Neural progenitor cell (in vitro differentiated cells): ENCODE measurements around the gene CAPN14. TPM values are rescaled to one million over a fixed set of nuclear protein-coding genes. Genes with fewer than 3 reads are reported as not detected.

Experiments
- DNase-seq: peaks from one replicate; pipeline ENCODE4 v3.0.0-alpha.2; 2016; ENCODE audit warnings: low spot score
- H2AFZ ChIP-seq: fragments of 200-600 bp; sonication (generic); replicated peaks from 2 replicates; pipeline ENCODE4 v1.6.1; 2016; ENCODE audit warnings: antibody characterized with exemption
- H3F3A ChIP-seq: fragments of 200-600 bp; sonication (generic); 2 replicates; pipeline ENCODE4 v1.6.1; 2016; ENCODE audit warnings: antibody characterized with exemption, low read depth
- H3K27ac ChIP-seq: fragments of 200-600 bp; sonication (generic); 2 replicates; pipeline ENCODE4 v1.5.1; 2016; ENCODE audit warnings: mild to moderate bottlenecking
- H3K27me3 ChIP-seq: fragments of 200-600 bp; sonication (generic); 2 replicates; pipeline ENCODE4 v1.6.1; 2016; ENCODE audit warnings: mild to moderate bottlenecking, moderate library complexity
- H3K36me3 ChIP-seq: fragments of 200-600 bp; sonication (generic); 2 replicates; pipeline ENCODE4 v1.5.1; 2016
- H3K4me1 ChIP-seq: fragments of 200-600 bp; sonication (generic); 2 replicates; pipeline ENCODE4 v1.6.1; 2016; ENCODE audit warnings: mixed run types
- H3K4me2 ChIP-seq: fragments of 200-600 bp; sonication (generic); 2 replicates; pipeline ENCODE4 v1.6.1; 2016
- H3K4me3 ChIP-seq: fragments of 200-600 bp; sonication (generic); 2 replicates; pipeline ENCODE4 v1.5.1; 2016
- H3K79me2 ChIP-seq: fragments of 200-600 bp; sonication (generic); 2 replicates; pipeline ENCODE4 v1.6.1; 2016; ENCODE audit warnings: low read depth
- H3K9ac ChIP-seq: fragments of 200-600 bp; sonication (generic); 2 replicates; pipeline ENCODE4 v1.6.1; 2016
- H3K9me3 ChIP-seq: fragments of 200-600 bp; sonication (generic); 2 replicates; pipeline ENCODE4 v1.5.1; 2016; ENCODE audit warnings: low read depth
- H4K20me1 ChIP-seq: fragments of 200-600 bp; sonication (generic); 2 replicates; pipeline ENCODE4 v1.6.1; 2016; ENCODE audit warnings: low read depth
- H3K27ac Mint-ChIP-seq: 3 replicates; pipeline ENCODE4 v1.8.0; 2021; ENCODE audit warnings: mixed read lengths
- H3K27me3 Mint-ChIP-seq: 2 replicates; pipeline ENCODE4 v1.8.0; 2022; ENCODE audit warnings: low read depth, mild to moderate bottlenecking, inconsistent platforms, moderate library complexity, mixed read lengths; ENCODE audit not compliant: insufficient read depth
- H3K36me3 Mint-ChIP-seq: 3 replicates; pipeline ENCODE4 v1.8.0; 2021; ENCODE audit warnings: mixed read lengths
- H3K4me1 Mint-ChIP-seq: 3 replicates; pipeline ENCODE4 v1.8.0; 2021; ENCODE audit warnings: mixed read lengths
- H3K4me3 Mint-ChIP-seq: 3 replicates; pipeline ENCODE4 v1.8.0; 2021; ENCODE audit warnings: mild to moderate bottlenecking, moderate library complexity, mixed read lengths
- H3K9me3 Mint-ChIP-seq: 3 replicates; pipeline ENCODE4 v1.8.0; 2020; ENCODE audit warnings: mixed read lengths
- CTCF ChIP-seq: fragments of 200-600 bp; sonication (generic); IDR thresholded peaks from 2 replicates; pipeline ENCODE4 v1.5.1; 2017; ENCODE audit warnings: antibody characterized with exemption, mild to moderate bottlenecking
- EZH2 ChIP-seq: fragments of 200-600 bp; sonication (generic); IDR thresholded peaks from 2 replicates; pipeline ENCODE4 v1.6.1; 2017; ENCODE audit warnings: antibody characterized with exemption, mild to moderate bottlenecking, moderate library complexity
- EZH2phosphoT487 ChIP-seq: fragments of 200-600 bp; sonication (generic); IDR thresholded peaks from 2 replicates; pipeline ENCODE4 v1.6.1; 2017; ENCODE audit warnings: antibody characterized with exemption
- total RNA-seq: library from RNA; depleted of rRNA; stranded (reverse); fragments of >200 nt; gene quantifications from 2 replicates; pipeline ENCODE4 v1.2.3, GENCODE V29; 2015; ENCODE audit warnings: low replicate concordance

The CAPN14 gene
- total RNA-seq, 1 donor from 2014 or later, result 0.04 TPM

- H3K4me3 ChIP-seq, result no peak overlapping the region
- no peak overlapping the region for H3K4me2 ChIP-seq
- no peaks in the 10 kb centered on the region for H3K79me2 ChIP-seq
- H3K4me3 Mint-ChIP-seq, result no peak overlapping the region
- no peaks in the 10 kb centered on the region for H4K20me1 ChIP-seq
- H3K9ac ChIP-seq, result no peak overlapping the region
- no peaks in the 10 kb centered on the region for H3F3A ChIP-seq
- no peak overlapping the region for H2AFZ ChIP-seq
- H3K36me3 ChIP-seq, result no peaks in the 10 kb centered on the region
- no peak overlapping the region for H3K27ac Mint-ChIP-seq
- no peak for DNase-seq
- H3K9me3 ChIP-seq, result no peaks in the 10 kb centered on the region
- no peak for TF ChIP-seq EZH2
- no peak for TF ChIP-seq EZH2phosphoT487
- no peak for TF ChIP-seq CTCF
- no peaks in the 10 kb centered on the region for H3K4me1 Mint-ChIP-seq
- H3K9me3 Mint-ChIP-seq, result no peaks in the 10 kb centered on the region
- H3K27me3 ChIP-seq, result no peaks in the 10 kb centered on the region
- no peak overlapping the region for H3K27ac ChIP-seq
- H3K4me1 ChIP-seq, result no peaks in the 10 kb centered on the region
- peaks cover 8% of the 10 kb centered on the region for H3K27me3 Mint-ChIP-seq
- H3K36me3 Mint-ChIP-seq, result no peaks in the 10 kb centered on the region
These were observed 20.7 kb downstream of the CAPN14 start for GRCh38 chr2:31196622-31197021.

GRCh38 chr2:31193806-31194205 lies 23.5 kb downstream of the CAPN14 start:
- TF ChIP-seq EZH2, result no peak
- TF ChIP-seq CTCF, result no peak
- TF ChIP-seq EZH2phosphoT487, result no peak
- H3K4me3 Mint-ChIP-seq, result no peak overlapping the region
- no peaks in the 10 kb centered on the region for H3K79me2 ChIP-seq
- no peak overlapping the region for H3K9ac ChIP-seq
- H3K4me3 ChIP-seq, result no peak overlapping the region
- no peaks in the 10 kb centered on the region for H3K4me1 Mint-ChIP-seq
- H2AFZ ChIP-seq, result peak overlapping the region; percentile 52
- H3K27me3 Mint-ChIP-seq, result peaks cover 5% of the 10 kb centered on the region
- H3K36me3 Mint-ChIP-seq, result no peaks in the 10 kb centered on the region
- H4K20me1 ChIP-seq, result no peaks in the 10 kb centered on the region
- no peaks in the 10 kb centered on the region for H3F3A ChIP-seq
- no peak overlapping the region for H3K27ac Mint-ChIP-seq
- H3K4me1 ChIP-seq, result no peaks in the 10 kb centered on the region
- no peaks in the 10 kb centered on the region for H3K36me3 ChIP-seq
- no peaks in the 10 kb centered on the region for H3K27me3 ChIP-seq
- no peak for DNase-seq
- H3K9me3 ChIP-seq, result no peaks in the 10 kb centered on the region
- H3K9me3 Mint-ChIP-seq, result no peaks in the 10 kb centered on the region
- no peak overlapping the region for H3K4me2 ChIP-seq
- no peak overlapping the region for H3K27ac ChIP-seq

GRCh38 chr2:31192851-31193392 lies 24.4 kb downstream of the CAPN14 start:
- Histone ChIP-seq H4K20me1 (no peaks in the 10 kb centered on the region), H3K27ac (no peak overlapping the region), H3K36me3 (no peaks in the 10 kb centered on the region), H3K4me3 (no peak overlapping the region), H3K79me2 (no peaks in the 10 kb centered on the region), H3K27me3 (no peaks in the 10 kb centered on the region), H2AFZ (no peak overlapping the region), H3F3A (no peaks in the 10 kb centered on the region), H3K4me2 (no peak overlapping the region), H3K4me1 (no peaks in the 10 kb centered on the region), H3K9me3 (no peaks in the 10 kb centered on the region), H3K9ac (no peak overlapping the region)
- Mint-ChIP-seq H3K36me3 (no peaks in the 10 kb centered on the region), H3K9me3 (no peaks in the 10 kb centered on the region), H3K27me3 (peaks cover 5% of the 10 kb centered on the region), H3K27ac (no peak overlapping the region), H3K4me1 (no peaks in the 10 kb centered on the region), H3K4me3 (no peak overlapping the region)
- TF ChIP-seq EZH2 (no peak), CTCF (peak; percentile 33)
- DNase-seq, result peak; percentile 30
